GM12891 (cell line): ENCODE data around the gene SMAD6.

Experiments used
- PAX5 ChIP-seq: IDR thresholded peaks from 2 replicates; pipeline ENCODE4 v1.6.1; 2011; ENCODE audit warnings: low read length, moderate library complexity, mild to moderate bottlenecking; ENCODE audit not compliant: insufficient read depth, severe bottlenecking
- POLR2A ChIP-seq: IDR thresholded peaks from 2 replicates; pipeline ENCODE4 v1.6.1; 2011; ENCODE audit warnings: low read depth, low read length, control low read depth
- POLR2AphosphoS5 ChIP-seq: IDR thresholded peaks from 2 replicates; pipeline ENCODE4 v1.6.1; 2011; ENCODE audit warnings: low read depth, low read length, control low read depth
- POU2F2 ChIP-seq: IDR thresholded peaks from 2 replicates; pipeline ENCODE4 v1.6.1; 2011; ENCODE audit warnings: low read depth, mild to moderate bottlenecking, control low read depth, low read length, moderate library complexity
- TAF1 ChIP-seq: IDR thresholded peaks from 2 replicates; pipeline ENCODE4 v1.6.1; 2011; ENCODE audit warnings: low read depth, low read length, control low read depth

DNA sequence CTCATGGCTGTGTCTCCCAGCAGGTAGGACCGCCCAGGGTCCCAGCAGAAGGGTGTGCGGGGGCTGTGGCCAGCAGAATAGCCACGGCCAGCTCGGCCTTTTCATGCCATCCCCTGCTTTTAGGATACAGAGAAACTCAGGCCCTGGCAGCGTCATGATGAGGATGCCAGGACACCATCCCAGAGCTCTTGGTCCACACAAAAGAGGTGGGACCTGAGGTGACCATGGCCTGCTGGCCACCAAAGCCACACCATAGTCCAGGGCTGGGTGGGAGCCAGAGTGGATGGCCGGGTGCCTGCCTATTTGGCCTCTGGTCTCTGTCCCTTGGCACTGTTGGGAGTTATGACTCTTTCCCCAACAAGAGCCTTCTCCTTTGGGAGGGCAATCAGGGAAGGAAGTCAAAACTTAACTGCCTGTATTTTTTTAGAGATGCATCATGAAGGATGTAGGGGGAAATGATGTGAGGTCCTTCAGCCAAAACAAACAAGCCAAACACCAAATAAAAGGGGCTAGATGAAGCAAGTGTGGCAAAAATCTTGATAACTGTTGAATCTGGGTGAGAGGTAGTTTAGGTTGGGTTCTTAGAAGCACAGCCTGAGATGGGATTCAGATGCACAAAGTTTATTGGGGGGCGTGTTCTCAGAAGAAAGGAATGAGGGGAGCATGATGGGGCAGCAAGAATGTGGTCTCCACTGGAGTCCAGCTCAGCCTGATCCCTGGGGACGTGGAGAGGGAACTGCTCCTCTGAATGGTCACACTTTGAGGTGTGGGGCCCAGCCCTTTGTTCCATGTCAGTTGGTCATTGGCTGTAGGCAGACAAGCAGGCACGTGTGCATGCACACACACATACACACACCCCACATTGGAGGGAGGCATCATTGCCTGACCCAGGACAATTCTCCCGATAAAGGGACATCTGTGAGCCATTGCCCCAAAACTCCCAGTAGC is 33.2 kb downstream of the SMAD6 start:
- TF ChIP-seq TAF1 (no peak), POLR2A (no peak), POLR2AphosphoS5 (no peak), POU2F2 (no peak), PAX5 (no peak)
